ENCODE data around the gene APCDD1.
"Not testable (repeated sequence)": the region's sequence is repeated elsewhere in the genome, so short reads cannot be mapped to it uniquely, and the experiment has no call there.

APCDD1 gene

DNA sequence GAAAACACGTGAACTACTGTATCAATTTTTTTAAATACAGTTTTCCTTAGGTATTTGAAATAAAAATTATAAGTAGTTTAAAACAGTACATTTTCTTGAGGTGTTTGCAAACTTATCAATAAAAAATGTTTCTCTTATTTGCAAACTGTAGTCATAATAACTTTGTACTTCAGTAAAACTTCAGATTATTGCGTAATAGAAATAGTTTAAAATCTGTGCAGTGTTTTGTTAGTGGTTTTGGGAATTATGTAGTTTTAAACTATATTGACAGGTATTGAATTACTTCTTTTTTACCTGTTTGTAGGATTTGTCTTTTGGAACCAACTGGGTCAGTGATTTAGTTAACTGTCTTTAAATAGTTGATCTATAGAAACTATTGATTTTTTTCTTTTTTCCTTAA is 78.7 kb downstream of the APCDD1 start:
- Histone ChIP-seq H3K4me3 (ENCODE audit: low read length) (no peak overlapping the region), H3K4me1 (ENCODE audit: control insufficient read depth, low read depth, low read length) (no peaks in the 10 kb centered on the region), H3K36me3 (ENCODE audit: control insufficient read depth, low read depth, low read length) (peaks cover 5% of the 10 kb centered on the region), H3K9me3 (ENCODE audit: control insufficient read depth, low read depth, low read length) (no peaks in the 10 kb centered on the region), H3K27ac (ENCODE audit: low read length) (no peak overlapping the region), H3K27me3 (ENCODE audit: control insufficient read depth, insufficient read depth, low read length) (no peaks in the 10 kb centered on the region), H3K9ac (ENCODE audit: low read length) (no peak overlapping the region)

DNA sequence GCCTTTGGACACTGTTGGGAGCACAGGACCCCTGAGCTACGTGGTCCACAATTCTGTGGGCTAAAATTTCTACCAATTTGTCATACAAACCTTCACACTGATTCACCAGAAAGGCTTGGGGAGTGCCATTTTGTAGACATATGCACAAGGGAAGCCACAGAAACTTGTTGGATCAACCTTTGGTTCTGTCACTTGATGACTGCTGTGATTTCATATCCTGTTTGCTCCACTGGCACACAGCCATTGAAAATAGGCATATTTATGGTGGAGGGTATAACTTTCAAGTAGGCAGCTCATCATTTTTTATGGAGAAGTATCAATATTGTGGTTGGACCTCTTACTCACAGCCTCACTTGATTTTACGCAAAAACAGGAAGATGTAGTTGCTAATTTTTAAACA is 81.8 kb downstream of the APCDD1 start:
- no peak overlapping the region for H3K27ac ChIP-seq (ENCODE audit: low read length)
- no peaks in the 10 kb centered on the region for H3K9me3 ChIP-seq (ENCODE audit: control insufficient read depth, low read depth, low read length)
- H3K27me3 ChIP-seq (ENCODE audit: control insufficient read depth, insufficient read depth, low read length), result no peaks in the 10 kb centered on the region
- no peak overlapping the region for H3K4me3 ChIP-seq (ENCODE audit: low read length)
- H3K36me3 ChIP-seq (ENCODE audit: control insufficient read depth, low read depth, low read length), result peaks cover 24% of the 10 kb centered on the region
- H3K4me1 ChIP-seq (ENCODE audit: control insufficient read depth, low read depth, low read length), result no peaks in the 10 kb centered on the region
- no peak overlapping the region for H3K9ac ChIP-seq (ENCODE audit: low read length)

DNA sequence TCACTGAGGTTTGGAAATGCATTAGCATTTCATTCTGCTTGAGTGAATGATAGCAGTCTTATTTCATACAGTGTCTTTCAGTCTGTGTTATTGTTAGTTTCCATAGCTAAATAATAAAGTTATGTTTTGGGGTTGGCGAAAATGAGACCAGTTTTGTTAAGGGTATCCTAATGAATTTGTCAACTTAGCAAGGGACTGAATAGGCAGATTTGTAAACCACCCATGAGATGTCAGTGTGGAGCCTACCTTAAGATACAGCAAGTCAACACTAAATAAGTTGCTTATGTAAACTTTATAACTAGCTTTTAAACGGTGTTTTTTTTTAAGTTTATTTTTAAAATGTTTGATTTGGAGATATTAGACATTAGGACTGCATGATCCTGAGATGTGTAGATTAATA is 83.3 kb downstream of the APCDD1 start:
- H3K27me3 ChIP-seq (ENCODE audit: control insufficient read depth, insufficient read depth, low read length), result no peaks in the 10 kb centered on the region
- no peak overlapping the region for H3K27ac ChIP-seq (ENCODE audit: low read length)
- H3K4me3 ChIP-seq (ENCODE audit: low read length), result no peak overlapping the region
- H3K4me1 ChIP-seq (ENCODE audit: control insufficient read depth, low read depth, low read length), result no peaks in the 10 kb centered on the region
- H3K9me3 ChIP-seq (ENCODE audit: control insufficient read depth, low read depth, low read length), result no peaks in the 10 kb centered on the region
- H3K36me3 ChIP-seq (ENCODE audit: control insufficient read depth, low read depth, low read length), result peaks cover 37% of the 10 kb centered on the region
- no peak overlapping the region for H3K9ac ChIP-seq (ENCODE audit: low read length)

DNA sequence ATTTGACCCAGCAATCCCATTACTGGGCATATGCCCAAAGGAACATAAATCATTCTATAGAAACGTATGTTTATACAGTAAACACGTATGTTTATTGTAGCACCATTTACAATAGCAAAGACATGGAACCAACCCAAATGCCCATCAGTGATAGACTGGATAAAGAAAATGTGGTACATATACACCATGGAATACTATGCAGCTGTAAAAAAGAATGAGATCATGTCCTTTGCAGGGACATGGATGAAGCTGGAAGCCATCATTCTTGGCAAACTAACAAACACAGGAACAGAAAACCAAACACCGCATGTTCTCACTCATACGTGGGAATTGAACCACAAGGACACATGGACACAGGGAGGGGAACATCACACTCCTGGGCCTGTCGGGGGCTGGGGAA is 84.7 kb downstream of the APCDD1 start:
- H3K27ac ChIP-seq (ENCODE audit: low read length); H3K4me1 ChIP-seq (ENCODE audit: control insufficient read depth, low read depth, low read length); H3K27me3 ChIP-seq (ENCODE audit: control insufficient read depth, insufficient read depth, low read length); H3K9me3 ChIP-seq (ENCODE audit: control insufficient read depth, low read depth, low read length); H3K4me3 ChIP-seq (ENCODE audit: low read length); H3K9ac ChIP-seq (ENCODE audit: low read length): not testable (repeated sequence)
- H3K36me3 ChIP-seq (ENCODE audit: control insufficient read depth, low read depth, low read length), result peaks cover 32% of the 10 kb centered on the region

Measured in iPS-18a (cell line).